ENCODE results near the gene MEIS1.

Gene MEIS1

GRCh38 chr2:66571918-66572317, 137.0 kb downstream of the MEIS1 start:
- DNase-seq = no peak

GRCh38 chr2:66572391-66572790, 137.5 kb downstream of the MEIS1 start:
- DNase-seq = no peak

DNA sequence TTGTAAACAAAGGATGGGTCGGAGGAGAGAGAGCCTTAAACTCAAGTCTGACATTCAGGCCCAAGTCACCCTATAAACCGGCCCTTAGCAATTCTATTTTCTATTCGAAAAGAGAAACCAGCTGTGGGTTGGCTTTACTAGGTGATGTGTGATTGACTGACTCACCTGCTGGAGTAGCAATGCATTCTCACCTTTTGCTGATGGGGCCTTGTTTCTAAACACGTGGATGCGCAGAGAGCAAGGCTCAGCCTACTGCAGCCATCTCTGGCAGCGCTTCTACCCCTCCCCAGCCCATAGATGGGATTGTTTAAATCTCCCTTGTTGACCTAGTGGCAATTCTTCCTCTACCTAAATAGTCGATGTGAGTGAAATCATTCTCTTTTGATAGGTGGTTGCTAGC, 138.5 kb downstream of the MEIS1 start:
- DNase-seq = no peak

DNA sequence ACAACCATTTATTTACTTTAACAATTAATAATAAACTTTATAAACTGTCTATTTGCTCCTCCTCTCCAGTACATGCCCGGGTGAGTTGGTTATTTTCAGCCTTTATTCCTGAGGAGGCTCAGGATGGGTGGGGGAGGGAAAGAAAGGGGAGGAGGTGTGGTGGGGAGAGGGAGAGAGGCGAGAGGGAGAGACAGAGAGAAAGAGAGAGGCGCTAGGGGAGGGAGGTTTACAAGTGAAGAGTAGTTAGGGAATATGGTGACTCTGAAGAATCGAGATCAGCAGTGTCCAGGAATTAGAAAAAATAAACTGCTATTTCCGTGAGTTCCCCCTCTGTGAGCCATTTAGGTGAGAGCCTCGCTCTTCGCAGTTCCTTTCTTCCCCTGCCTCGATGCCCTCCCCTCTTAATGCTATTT, 138.9 kb downstream of the MEIS1 start:
- no peak for DNase-seq

DNA sequence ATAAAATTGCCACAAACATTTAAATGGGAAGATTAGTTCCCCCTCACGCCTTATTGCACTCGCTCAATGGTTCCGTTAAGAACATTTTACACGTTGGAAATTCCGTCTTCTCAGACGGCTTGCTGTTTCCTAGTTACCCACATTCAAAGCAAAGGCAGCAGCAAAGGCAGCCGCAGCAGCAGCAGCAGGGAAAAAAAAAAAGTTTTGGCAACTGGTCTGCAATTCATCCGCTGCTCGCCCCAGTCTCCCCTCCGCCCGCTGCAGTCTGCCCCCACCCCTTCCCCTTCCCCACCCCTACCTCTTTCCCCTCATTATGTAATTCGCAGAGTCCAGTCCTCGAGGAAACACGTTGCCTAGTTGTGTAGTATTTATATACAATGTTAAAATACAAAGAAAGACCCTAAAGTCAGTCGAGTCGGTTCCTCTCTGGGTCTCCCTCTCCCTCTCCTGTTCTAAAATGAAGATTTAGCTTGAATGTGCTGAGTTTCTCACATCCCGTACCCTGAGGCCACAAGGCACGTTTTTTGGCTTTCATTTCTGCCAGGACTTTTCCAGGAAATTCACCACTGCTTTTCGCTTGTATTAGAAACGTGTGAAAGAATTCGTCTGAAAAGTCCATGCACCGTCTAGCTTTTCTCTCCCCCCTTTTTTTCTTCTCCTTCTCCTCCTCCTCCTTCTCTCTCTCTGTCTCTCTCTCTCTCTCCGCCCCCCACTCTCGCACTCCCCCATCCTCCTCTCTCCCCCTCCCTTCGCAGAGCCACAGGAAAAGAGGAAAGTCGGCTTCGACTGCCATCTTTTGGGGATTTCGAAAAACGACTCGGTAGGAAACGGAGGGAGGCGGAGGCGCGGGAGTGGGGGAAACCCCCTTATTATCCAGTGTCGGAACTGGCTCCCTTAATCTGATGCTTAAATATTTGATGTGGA, 140.0 kb downstream of the MEIS1 start:
- DNase-seq = peak in 1 of 2 experiments; percentile 48

- DNase-seq = no peak
Measured at GRCh38 chr2:66575625-66576310, 140.8 kb downstream of the MEIS1 start.

DNA sequence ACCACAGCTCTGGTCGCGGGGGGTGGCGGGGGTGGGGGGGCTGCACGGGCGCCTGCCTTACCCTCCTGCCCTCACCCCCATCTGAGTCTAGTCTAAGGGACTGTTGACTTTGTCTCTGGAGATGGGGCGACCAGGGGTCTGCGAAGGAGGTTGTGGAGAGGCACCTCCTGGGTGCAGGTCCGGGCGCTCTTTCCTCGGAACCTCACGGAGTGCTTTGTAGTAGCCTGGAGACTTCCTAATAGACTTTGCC, 141.3 kb downstream of the MEIS1 start:
- DNase-seq = no peak

- peak in 1 of 2 experiments; percentile 30 for DNase-seq
Measured at GRCh38 chr2:66576561-66577320, 141.8 kb downstream of the MEIS1 start.

GRCh38 chr2:66577321-66578053, 142.6 kb downstream of the MEIS1 start:
- no peak for DNase-seq

- no peak for DNase-seq
Measured at GRCh38 chr2:66578054-66578686, 143.2 kb downstream of the MEIS1 start.

DNA sequence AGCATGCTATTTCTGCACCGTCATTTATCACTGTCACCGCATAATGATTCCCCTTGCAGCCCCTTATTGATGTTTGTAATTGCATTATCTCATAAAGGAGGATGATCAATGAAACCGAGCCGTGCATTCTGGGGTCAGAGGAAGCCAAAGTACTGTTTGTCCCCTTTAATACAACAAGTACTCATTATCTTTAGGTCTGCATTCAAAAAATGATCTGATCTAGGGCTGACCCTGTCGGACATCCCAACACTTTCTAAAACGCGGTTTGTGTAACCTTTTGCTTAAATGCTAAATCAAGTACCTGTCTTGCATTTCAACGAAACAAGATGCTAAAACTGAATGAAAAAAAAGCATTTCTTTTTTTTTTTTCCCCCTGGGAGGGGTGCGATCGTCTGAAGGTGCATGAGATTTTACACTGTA, 143.8 kb downstream of the MEIS1 start:
- DNase-seq = no peak

DNA sequence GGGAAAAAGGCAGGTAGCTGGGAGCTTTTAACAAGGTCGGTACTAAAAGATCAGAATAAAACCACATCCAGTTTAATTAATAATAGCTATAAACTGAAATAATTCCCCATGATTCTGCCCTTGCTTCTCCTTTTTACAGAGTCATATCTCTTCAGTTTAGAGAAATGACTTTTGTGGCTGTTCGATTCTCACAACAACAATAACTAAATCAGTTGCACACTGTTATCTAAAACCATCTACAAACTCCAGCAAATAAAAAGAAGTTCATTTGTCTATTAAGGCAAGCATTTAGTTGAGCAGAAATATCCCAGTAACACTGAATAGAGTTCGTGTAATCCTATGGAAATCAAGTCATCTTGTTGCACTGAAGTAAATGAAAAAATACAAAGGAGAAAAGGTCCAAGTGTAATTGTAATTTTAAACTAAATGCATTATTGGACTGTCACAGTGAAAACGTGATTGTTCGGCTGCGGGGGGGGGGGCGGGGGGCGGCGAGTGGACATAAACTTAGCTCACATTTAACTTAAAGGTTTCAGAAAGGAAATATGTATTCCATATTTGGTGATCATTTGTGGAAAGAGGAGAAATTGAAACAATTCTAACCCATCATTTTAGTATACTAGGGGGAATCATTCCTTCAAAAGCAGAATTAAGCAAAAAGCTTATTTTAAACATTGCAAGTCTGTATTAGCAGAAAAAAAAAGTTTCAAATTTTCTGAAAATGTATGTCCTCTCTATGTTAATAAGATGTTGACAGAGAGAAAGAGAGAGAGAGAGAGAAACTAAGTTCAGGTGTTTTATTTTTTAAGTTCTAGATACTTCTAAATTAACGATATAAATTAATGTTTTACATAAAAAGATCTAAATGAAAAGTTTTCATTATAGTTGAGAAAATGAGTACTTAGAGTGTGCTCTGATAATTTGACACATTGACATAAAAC, 144.5 kb downstream of the MEIS1 start:
- no peak for DNase-seq

DNA sequence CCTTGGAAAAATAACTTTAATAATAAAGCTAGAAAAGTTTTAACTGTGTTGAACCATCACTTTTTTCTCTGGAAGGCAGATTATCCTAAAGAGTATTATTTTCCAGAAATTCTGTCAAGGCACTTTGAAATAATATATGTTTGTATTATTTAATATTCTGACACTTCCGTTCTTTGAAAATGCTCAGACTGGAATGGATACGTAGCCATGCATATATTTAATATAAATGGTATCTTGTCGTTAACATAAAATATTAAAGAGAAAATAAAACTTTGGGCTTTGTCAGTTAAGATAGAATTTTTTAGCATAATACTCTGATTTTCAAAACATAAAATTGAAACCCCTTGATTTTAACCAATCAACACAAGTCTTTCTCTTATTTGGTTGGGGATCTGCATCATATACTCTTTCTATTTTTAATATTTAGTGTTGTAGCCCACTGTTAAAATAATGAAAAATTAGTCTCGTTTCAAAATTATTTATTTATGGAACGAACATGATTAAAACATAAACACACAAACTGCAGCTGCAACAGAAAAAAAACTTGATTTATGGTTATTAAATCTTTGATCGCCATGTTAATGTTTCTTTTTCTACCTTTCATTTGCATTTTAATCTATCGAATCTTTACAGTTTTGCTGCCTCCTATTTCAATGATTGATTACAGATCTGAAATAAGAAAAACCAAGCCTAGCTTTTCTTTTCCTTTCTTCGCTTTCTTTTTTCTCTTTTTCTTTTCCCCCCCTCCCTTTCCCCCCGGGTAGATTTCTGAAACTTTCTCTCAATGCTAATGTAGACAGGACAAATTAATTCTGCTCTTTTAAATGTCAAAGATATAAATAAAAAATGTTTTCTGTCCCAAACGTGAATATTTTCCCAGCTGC, 145.5 kb downstream of the MEIS1 start:
- no peak for DNase-seq

GRCh38 chr2:66581339-66582103, 146.6 kb downstream of the MEIS1 start:
- DNase-seq = no peak

DNA sequence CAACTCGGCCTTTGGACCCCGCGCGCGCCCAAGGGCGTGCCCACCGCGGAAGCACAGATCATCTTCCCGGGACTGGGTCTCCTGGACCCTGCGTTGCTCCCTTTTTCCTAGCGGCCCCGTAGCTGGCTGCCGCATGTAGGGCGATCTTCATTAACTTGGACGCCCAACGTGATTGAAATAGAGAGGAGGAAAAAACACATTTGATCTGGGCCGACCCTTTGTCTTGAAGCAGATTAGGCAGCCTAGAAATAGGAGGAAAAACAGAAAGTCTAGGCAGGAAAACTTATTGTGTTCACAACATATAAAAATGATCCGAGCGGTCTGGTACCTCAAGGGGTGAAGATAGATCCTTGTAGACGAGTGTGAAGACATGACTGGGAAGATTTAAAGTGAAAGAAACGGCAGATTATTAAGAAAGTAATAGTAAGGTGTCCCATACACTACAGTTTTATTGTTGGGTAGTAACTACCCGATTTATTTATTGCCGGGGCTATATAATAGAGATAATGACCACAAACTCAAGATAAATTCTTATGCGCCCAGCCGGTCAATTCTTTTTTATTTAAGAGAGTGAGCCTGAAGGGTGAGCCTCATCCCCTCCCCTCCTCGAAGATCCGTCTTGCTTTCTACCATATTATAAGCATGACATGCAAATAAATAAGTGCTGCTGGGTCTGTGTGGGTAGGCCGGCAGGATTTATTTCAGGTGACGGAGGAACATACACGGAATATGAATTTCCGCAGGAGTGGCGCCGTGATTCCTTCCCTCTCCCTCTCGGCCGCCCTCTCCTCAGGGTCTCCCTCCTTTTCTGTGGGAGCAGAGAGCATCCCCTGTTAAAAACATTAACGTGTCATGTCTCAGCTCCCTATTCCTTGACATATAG, 147.4 kb downstream of the MEIS1 start:
- DNase-seq = peak in 1 of 2 experiments; percentile 11

DNA sequence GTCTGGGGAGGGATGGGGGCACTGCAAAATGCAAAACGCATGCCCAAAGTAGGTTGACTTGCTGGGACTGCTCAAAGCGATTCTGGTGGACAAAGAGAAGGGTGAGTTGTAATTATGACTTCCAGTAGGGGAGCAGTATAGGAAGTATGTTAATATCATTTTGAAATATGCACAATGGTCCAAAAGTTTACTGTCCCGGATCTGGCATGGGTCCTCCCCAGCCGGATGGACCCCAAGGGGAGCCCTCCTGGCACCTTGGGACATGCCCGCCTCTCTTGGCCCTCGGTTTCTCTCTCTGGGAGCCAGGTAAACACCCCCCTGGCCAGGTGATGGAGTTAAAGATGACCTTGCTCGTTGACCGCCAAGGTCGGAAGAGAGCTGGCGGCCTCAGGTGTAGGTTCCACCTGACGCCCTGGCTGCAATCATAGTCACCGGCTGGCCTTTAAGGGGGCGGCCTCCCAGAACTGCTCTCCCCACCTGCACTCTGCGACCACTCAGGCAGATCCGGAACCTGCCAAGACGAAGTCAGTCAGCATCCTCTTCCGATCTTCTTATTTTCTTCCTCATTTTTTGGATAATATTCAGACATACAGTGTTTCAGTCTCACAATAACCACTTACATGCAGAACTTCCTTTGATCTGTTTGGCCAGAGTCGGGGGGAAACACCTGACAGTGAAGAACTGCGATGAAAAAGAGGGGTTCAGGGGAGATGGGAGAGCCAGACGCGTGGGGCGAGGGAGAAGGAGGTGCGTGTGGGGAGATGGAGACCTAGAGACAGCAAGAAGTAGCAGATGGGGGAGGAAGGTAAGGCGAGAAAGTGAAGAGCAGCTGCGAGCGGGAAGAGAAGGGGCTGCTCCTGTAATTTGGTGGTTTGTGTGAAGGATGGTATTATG, 148.3 kb downstream of the MEIS1 start:
- DNase-seq = peak in 1 of 2 experiments; percentile 39

- no peak for DNase-seq
Measured at GRCh38 chr2:66583881-66584280, 149.0 kb downstream of the MEIS1 start.
